HG03520 (cell line): ENCODE results near the gene VWF.
"Not testable (repeated sequence)": the region's sequence is repeated elsewhere in the genome, so short reads cannot be mapped to it uniquely, and the experiment has no call there.

Experiments
- ATAC-seq: cut with Tn5 transposase; IDR thresholded peaks from one replicate; pipeline ENCODE4 v1.9.1; 2021; ENCODE audit warnings: mild to moderate bottlenecking, moderate library complexity; ENCODE audit not compliant: unreplicated experiment

VWF gene

GRCh38 chr12:6038160-6038559, 86.3 kb downstream of the VWF start:
- ATAC-seq: peak; percentile 60

GRCh38 chr12:6037459-6037858, 87.0 kb downstream of the VWF start:
- ATAC-seq: no peak

GRCh38 chr12:6036509-6036908, 88.0 kb downstream of the VWF start:
- no peak for ATAC-seq

- no peak for ATAC-seq
Measured at GRCh38 chr12:6034596-6034995, 89.9 kb downstream of the VWF start.

GRCh38 chr12:6033546-6033945, 90.9 kb downstream of the VWF start:
- ATAC-seq: no peak

GRCh38 chr12:6032726-6033125, 91.7 kb downstream of the VWF start:
- no peak for ATAC-seq

GRCh38 chr12:6031001-6031400, 93.5 kb downstream of the VWF start:
- ATAC-seq: no peak

- ATAC-seq: no peak
Measured at GRCh38 chr12:6030081-6030480, 94.4 kb downstream of the VWF start.

- no peak for ATAC-seq
Measured at GRCh38 chr12:6029401-6029800, 95.1 kb downstream of the VWF start.

GRCh38 chr12:6026998-6027397, 97.5 kb downstream of the VWF start:
- ATAC-seq: no peak

- not testable (repeated sequence) for ATAC-seq
Measured at GRCh38 chr12:6025703-6026298, 98.7 kb downstream of the VWF start.

- not testable (repeated sequence) for ATAC-seq
Measured at GRCh38 chr12:6024066-6024465, 100.4 kb downstream of the VWF start.

GRCh38 chr12:6020930-6021329, 103.5 kb downstream of the VWF start:
- no peak for ATAC-seq

GRCh38 chr12:6020511-6020910, 104.0 kb downstream of the VWF start:
- not testable (repeated sequence) for ATAC-seq

GRCh38 chr12:6019256-6019655, 105.2 kb downstream of the VWF start:
- ATAC-seq: not testable (repeated sequence)

GRCh38 chr12:6018265-6018664, 106.2 kb downstream of the VWF start:
- ATAC-seq: no peak

GRCh38 chr12:6016756-6017155, 107.7 kb downstream of the VWF start:
- ATAC-seq: no peak

- not testable (repeated sequence) for ATAC-seq
Measured at GRCh38 chr12:6016004-6016403, 108.5 kb downstream of the VWF start.

GRCh38 chr12:6015271-6015670, 109.2 kb downstream of the VWF start:
- ATAC-seq: not testable (repeated sequence)

GRCh38 chr12:6010631-6011350, 113.7 kb downstream of the VWF start:
- ATAC-seq: not testable (repeated sequence)

- ATAC-seq: no peak
Measured at GRCh38 chr12:5997260-5997659, 127.2 kb downstream of the VWF start.

GRCh38 chr12:5996459-5996858, 128.0 kb downstream of the VWF start:
- ATAC-seq: no peak

GRCh38 chr12:5989621-5990020, 134.8 kb downstream of the VWF start:
- ATAC-seq: no peak
